CD4-positive, alpha-beta T cell treated with Interleukin-2 at 100 ng/mL for 4 hours (primary cell): ENCODE measurements around the gene RAC3.

Experiments
- DNase-seq: peaks from one replicate; pipeline ENCODE4 v3.0.0-alpha.2; 2020; ENCODE audit warnings: low spot score

Gene RAC3

GRCh38 chr17:81999587-81999975, 31.9 kb upstream of the RAC3 start:
- DNase-seq: no peak

GRCh38 chr17:81999976-82000802, 31.3 kb upstream of the RAC3 start:
- DNase-seq: no peak

- no peak for DNase-seq
These were observed 30.5 kb upstream of the RAC3 start for GRCh38 chr17:82000803-82001570.

GRCh38 chr17:82001571-82002056, 29.9 kb upstream of the RAC3 start:
- DNase-seq: no peak

- no peak for DNase-seq
These were observed 27.8 kb upstream of the RAC3 start for GRCh38 chr17:82003411-82004381.

GRCh38 chr17:82004517-82005455, 26.7 kb upstream of the RAC3 start:
- no peak for DNase-seq

- no peak for DNase-seq
These were observed 25.7 kb upstream of the RAC3 start for GRCh38 chr17:82005701-82006348.

- DNase-seq: no peak
These were observed 24.8 kb upstream of the RAC3 start for GRCh38 chr17:82006468-82007227.

GRCh38 chr17:82007228-82007494, 24.3 kb upstream of the RAC3 start:
- no peak for DNase-seq

- no peak for DNase-seq
These were observed 23.8 kb upstream of the RAC3 start for GRCh38 chr17:82007495-82008257.

- DNase-seq: no peak
These were observed 23.1 kb upstream of the RAC3 start for GRCh38 chr17:82008258-82008940.

- DNase-seq: no peak
These were observed 22.5 kb upstream of the RAC3 start for GRCh38 chr17:82008941-82009405.

- DNase-seq: no peak
These were observed 22.1 kb upstream of the RAC3 start for GRCh38 chr17:82009413-82009812.

- no peak for DNase-seq
These were observed 20.6 kb upstream of the RAC3 start for GRCh38 chr17:82010575-82011525.

- no peak for DNase-seq
These were observed 19.8 kb upstream of the RAC3 start for GRCh38 chr17:82011617-82012187.

GRCh38 chr17:82012261-82012639, 19.2 kb upstream of the RAC3 start:
- DNase-seq: no peak
